Breast epithelium (tissue), 4 donors: ENCODE data around the gene UMODL1. TPM values are rescaled to one million over a fixed set of nuclear protein-coding genes. Genes with fewer than 3 reads are reported as not detected.

Experiments
- DNase-seq, 2 donors: peaks; one replicate each; pipeline ENCODE4 v3.0.0-alpha.2; 2019; ENCODE audit warnings: low spot score in 2 of 2
- H3K27ac ChIP-seq, 2 donors: fragments of 200-600 bp; sonication (generic) in 1 of 2; one replicate each; pipeline ENCODE4 v1.5.1; 2016 to 2019; ENCODE audit warnings: mild to moderate bottlenecking in 1 of 2
- H3K27me3 ChIP-seq, 2 donors: fragments of 200-600 bp; sonication (generic) in 1 of 2; one replicate each; pipeline versions ENCODE4 v1.5.1 to v1.6.0; 2017 to 2019; ENCODE audit warnings: control low read depth in 1 of 2, mild to moderate bottlenecking in 1 of 2
- H3K36me3 ChIP-seq: fragments of 200-600 bp; one replicate; pipeline ENCODE4 v1.5.1; 2019
- H3K4me1 ChIP-seq, 2 donors: fragments of 200-600 bp; sonication (generic); one replicate each; pipeline ENCODE4 v1.5.1; 2016 to 2019; ENCODE audit warnings: control low read depth in 1 of 2
- H3K4me3 ChIP-seq, 3 donors: fragments of 200-600 bp; sonication (generic); 1 replicate in 2 of 3; 2 replicates in 1 of 3; pipeline ENCODE4 v1.5.1; 2016 to 2019; ENCODE audit warnings: mild to moderate bottlenecking in 3 of 3, moderate library complexity in 2 of 3
- H3K9me3 ChIP-seq, 2 donors: fragments of 200-600 bp; sonication (generic) in 1 of 2; one replicate each; pipeline ENCODE4 v1.5.1; 2016 to 2019; ENCODE audit warnings: control low read depth in 1 of 2
- CTCF ChIP-seq, 3 donors: fragments of 450-650 bp; IDR thresholded peaks; one replicate each; pipeline ENCODE4 v1.5.1; 2016 to 2017; ENCODE audit warnings: antibody characterized with exemption in 3 of 3, mild to moderate bottlenecking in 3 of 3, moderate library complexity in 3 of 3
- POLR2A ChIP-seq: fragments of 450-650 bp; IDR thresholded peaks from one replicate; pipeline ENCODE4 v1.6.1; 2016; ENCODE audit warnings: antibody characterized with exemption, mild to moderate bottlenecking, moderate library complexity
- POLR2AphosphoS5 ChIP-seq, 3 donors: sonication (generic); formaldehyde crosslinking; IDR thresholded peaks; one replicate each; pipeline ENCODE4 v1.6.1; 2017; ENCODE audit warnings: antibody characterized with exemption in 3 of 3
- intact Hi-C: fragments of 100-400 bp; cut with DNase I; formaldehyde crosslinking; loops from one replicate; pipeline ENCODE4 v1.15.1; 2023; ENCODE audit warnings: low total_unique reads
- total RNA-seq, 3 donors: library from RNA; depleted of rRNA; stranded (reverse); fragments of >200 nt; gene quantifications; one replicate each; pipeline ENCODE4 v1.1.0, GENCODE V29; 2016

Gene UMODL1
- total RNA-seq, 3 donors from 2014 or later: not detected

DNA sequence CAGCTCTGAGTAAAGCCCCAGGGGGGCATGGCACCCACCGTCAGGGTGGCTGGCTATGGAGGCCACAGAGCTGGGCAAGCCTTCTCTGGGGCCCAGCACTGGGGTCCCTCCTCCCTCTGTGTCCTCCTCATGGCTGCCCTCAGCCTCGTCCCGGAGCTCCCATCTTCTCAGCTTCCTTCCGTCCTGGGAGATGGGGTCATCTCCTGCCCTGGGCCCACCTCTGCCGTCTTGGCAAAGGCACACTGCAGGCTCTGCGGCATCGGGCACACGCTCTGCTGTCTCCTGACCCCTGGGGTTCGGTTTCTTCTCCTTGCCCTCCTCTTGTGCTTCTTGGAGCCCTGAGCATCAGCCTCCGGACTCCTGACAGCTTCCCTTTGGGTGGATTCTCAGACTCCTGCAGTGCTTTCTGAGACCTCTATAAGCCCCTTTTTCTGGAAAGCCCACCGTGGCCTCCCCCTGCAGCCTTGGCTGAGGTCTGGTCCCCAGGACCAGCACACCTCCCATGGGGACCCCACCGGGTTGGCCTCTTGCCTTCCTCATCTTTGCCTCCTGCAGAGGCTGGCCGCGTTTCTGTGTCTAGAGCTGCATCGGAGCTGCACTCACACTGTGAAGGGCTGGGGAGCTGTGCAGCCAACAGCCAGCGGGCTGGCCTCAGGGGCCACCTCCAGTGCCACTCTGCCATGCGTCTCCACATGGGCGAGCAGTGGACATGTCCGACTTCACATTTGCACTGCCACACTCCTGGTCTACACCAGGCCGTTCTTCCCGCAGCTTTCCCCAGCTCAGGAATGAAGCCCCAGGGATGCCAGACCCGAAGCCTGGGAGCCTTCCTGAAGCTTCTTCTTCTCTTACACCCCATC, 11.6 kb downstream of the UMODL1 start:
- Histone ChIP-seq H3K4me1 (peaks cover 0 to 3% of the 10 kb centered on the region in 2 donors), H3K9me3 (no peaks in the 10 kb centered on the region), H3K4me3 (no peak overlapping the region), H3K27ac (no peak overlapping the region), H3K27me3 (no peaks in the 10 kb centered on the region), H3K36me3 (no peaks in the 10 kb centered on the region)
- no peak for DNase-seq
- intact Hi-C loops: no loop called here
- TF ChIP-seq POLR2A: no peak
- no peak for TF ChIP-seq CTCF (IDR thresholded peaks at IDR 0.05)
- no peak for TF ChIP-seq POLR2AphosphoS5 (IDR thresholded peaks at IDR 0.05)

- intact Hi-C loops: no loop called here
- DNase-seq: no peak
- Histone ChIP-seq H3K9me3 (no peaks in the 10 kb centered on the region), H3K36me3 (no peaks in the 10 kb centered on the region), H3K27me3 (no peaks in the 10 kb centered on the region), H3K4me3 (no peak overlapping the region), H3K27ac (no peak overlapping the region), H3K4me1 (peaks cover 0 to 3% of the 10 kb centered on the region in 2 donors)
- no peak for TF ChIP-seq CTCF (IDR thresholded peaks at IDR 0.05)
- TF ChIP-seq POLR2A: no peak
- no peak for TF ChIP-seq POLR2AphosphoS5 (IDR thresholded peaks at IDR 0.05)
Measured at GRCh38 chr21:42083361-42083690, 12.2 kb downstream of the UMODL1 start.

DNA sequence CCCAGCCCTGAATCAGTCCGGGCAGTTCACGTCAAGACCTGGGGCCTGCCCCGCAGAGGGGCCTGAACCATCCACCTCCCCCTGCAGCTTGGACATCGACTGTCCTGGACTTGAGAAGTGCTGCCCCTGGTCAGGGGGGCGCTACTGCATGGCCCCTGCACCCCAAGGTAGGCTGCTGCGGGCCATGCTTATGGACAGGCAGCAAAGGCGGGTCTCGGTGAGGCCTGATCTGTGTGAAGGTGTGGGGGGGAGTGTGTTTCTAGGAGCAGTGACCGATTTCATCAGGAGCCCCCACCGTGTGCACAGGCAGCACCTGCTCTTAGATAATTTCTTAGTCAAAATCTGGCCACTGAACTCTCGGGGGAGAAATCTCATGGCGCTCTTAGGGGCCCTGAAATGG, 13.0 kb downstream of the UMODL1 start:
- DNase-seq: no peak
- Histone ChIP-seq H3K9me3 (no peaks in the 10 kb centered on the region), H3K4me1 (peaks cover 0 to 3% of the 10 kb centered on the region in 2 donors), H3K36me3 (no peaks in the 10 kb centered on the region), H3K4me3 (no peak overlapping the region), H3K27ac (no peak overlapping the region), H3K27me3 (no peaks in the 10 kb centered on the region)
- TF ChIP-seq POLR2A: no peak
- TF ChIP-seq CTCF (IDR thresholded peaks at IDR 0.05): no peak
- no peak for TF ChIP-seq POLR2AphosphoS5 (IDR thresholded peaks at IDR 0.05)
- intact Hi-C loops: no loop called here

DNA sequence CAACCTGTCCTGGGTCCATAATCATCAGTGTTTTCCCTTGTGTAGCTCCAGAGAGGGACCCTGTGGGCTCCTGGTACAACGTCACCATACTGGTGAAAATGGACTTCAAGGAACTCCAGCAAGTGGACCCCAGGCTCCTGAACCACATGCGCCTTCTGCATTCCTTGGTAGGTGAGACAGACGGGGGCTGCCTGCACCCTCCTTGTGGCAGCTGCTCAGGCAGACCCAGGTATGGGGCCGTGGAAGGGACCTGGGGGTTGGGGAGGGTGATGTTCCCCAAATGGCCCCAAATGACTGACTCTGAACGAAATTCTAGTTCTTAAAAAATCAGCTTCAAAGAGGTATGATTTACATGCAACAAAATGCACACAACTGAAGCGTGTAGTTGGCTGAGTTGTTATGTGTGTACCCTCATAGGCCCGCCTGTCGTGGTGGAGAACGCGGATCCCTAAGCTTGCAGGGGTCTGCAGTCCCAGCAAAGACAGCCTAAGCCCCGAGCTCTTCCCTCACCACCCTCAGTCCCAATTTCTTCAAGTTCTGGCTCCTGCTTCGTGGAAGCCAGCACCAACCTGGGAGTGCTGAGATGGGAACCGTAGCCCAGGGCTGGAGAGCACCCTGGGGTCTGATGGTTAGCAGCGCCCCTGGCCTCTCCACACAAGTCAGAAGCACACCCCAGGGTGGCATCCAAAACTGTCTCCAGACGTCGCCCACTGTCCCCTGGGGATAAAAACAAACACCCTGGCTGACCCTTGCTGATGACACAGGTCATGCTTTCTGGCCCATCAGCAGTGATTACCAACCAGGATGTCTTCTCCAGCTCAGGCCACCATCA, 14.3 kb downstream of the UMODL1 start:
- no peaks in the 10 kb centered on the region for H3K36me3 ChIP-seq
- DNase-seq: no peak
- no peaks in the 10 kb centered on the region for H3K27me3 ChIP-seq
- no peak for TF ChIP-seq POLR2AphosphoS5 (IDR thresholded peaks at IDR 0.05)
- TF ChIP-seq CTCF (IDR thresholded peaks at IDR 0.05): no peak
- no peak for TF ChIP-seq POLR2A
- H3K27ac ChIP-seq: no peak overlapping the region
- intact Hi-C loops: no loop called here
- peaks cover 0 to 3% of the 10 kb centered on the region in 2 donors for H3K4me1 ChIP-seq
- H3K9me3 ChIP-seq: no peaks in the 10 kb centered on the region
- H3K4me3 ChIP-seq: no peak overlapping the region

- Histone ChIP-seq H3K27ac (no peak overlapping the region), H3K36me3 (no peaks in the 10 kb centered on the region), H3K9me3 (no peaks in the 10 kb centered on the region), H3K4me1 (no peaks in the 10 kb centered on the region), H3K4me3 (no peak overlapping the region), H3K27me3 (no peaks in the 10 kb centered on the region)
- intact Hi-C loops: no loop called here
- no peak for DNase-seq
- TF ChIP-seq POLR2AphosphoS5 (IDR thresholded peaks at IDR 0.05) (no peak), CTCF (IDR thresholded peaks at IDR 0.05) (no peak), POLR2A (no peak)
Measured at GRCh38 chr21:42086969-42087368, 15.9 kb downstream of the UMODL1 start.
